GM21619 (cell line): ENCODE results near the gene ACER1.
"Not testable (repeated sequence)": the region's sequence is repeated elsewhere in the genome, so short reads cannot be mapped to it uniquely, and the experiment has no call there.

Experiments
- ATAC-seq: cut with Tn5 transposase; IDR thresholded peaks from one replicate; pipeline ENCODE4 v1.9.1; 2021; ENCODE audit not compliant: unreplicated experiment

ACER1 gene

DNA sequence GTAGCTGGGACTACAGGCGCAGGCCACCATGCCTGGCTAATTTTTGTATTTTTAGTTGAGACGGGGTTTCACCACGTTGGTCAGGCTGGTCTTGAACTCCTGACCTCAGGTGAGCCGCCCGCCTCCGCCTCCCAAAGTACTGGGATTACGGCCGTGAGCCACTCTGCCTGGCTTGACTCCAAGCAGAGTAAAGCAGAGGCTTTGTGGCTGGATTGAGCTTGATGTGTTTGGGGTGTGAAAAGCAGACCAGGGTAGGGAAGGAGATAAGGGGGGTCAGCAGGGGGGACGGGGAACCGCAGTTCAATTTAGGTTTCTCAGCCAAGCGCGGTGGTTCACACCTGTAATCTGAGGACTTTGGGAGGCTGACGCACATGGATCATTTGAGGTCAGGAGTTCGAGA is 23.8 kb upstream of the ACER1 start:
- ATAC-seq, result no peak

DNA sequence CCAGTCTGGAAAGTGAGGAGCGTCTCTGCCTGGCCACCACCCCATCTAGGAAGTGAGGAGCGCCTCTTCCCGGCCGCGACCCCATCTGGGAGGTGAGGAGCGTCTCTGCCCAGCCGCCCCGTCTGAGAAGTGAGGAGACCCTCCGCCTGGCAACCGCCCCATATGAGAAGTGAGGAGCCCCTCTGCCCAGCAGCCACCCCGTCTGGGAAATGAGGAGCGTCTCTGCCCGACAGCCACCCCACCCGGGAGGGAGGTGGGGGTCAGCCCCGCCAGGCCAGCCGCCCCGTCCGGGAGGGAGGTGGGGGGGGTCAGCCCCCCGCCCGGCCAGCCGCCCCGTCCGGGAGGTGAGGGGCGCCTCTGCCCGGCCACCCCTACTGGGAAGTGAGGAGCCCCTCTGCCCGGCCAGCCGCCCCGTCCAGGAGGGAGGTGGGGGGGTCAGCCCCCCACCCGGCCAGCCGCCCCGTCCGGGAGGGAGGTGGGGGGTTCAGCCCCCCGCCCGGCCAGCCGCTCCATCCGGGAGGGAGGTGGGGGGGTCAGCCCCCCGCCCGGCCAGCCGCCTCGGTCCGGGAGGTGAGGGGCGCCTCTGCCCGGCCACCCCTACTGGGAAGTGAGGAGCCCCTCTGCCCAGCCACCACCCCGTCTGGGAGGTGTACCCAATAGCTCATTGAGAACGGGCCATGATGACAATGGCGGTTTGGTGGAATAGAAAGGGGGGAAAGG is 22.1 kb upstream of the ACER1 start:
- not testable (repeated sequence) for ATAC-seq

DNA sequence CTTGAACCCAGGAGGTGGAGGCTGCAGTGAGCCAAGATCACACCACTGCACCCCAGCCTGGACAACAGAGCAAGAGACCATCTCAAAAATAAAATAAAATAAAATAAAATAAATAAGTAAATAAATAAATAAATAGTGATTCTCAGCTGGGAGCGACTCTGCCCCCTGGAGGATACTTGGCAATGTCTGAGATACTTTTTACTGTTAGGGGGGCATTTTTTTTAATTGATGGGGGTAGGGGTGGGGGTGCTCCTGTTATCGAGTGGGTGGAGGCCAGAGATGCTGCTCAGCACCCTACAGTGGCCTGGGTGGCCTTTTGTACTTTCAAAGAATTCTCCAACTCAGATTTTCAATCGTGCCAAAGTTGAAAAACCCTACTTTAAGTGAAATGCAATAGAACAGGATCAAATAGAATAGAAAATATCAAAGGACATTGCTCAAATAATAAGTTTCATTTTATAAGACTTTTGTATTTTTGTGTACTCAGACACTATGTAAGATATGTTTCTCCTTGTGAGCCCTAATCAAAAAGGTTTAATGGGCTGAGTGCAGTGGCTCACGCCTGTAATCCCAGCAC is 20.8 kb upstream of the ACER1 start:
- no peak for ATAC-seq

DNA sequence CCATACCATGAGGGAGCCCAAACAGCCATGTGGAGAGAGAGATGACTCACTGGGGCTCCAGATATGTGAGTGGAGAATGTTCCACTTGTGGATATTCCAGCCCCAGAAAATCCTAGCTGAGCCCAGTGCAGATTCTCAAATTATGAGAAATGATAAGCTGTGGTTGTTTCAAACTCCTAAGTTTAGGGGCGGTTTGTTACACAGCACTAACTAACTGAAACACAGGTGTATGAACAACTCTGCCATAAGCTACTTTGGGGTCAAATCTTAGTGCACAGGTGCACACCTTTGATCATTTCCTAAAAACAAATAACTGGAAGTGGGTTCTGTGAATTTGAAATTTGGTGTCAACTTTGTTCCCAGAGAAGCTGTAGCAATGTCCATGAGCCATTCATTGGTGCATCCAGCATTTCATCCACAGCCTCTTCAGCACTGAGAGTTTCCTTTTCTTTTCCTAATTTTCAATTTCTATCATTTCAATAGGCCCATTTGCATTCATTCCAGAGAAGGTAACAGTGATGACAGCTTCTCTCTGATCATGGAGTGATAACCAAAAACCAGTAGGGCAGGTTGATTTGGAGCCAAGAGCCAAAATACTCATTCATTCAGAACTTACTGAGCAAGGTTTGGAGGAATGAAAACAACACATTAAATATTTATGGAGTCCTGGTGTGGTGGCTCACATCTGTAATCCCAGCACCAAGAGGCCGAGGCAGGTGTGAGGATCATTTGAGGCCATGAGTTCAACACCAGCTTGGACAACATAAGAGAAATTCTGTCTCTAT is 19.2 kb upstream of the ACER1 start:
- ATAC-seq, result no peak

DNA sequence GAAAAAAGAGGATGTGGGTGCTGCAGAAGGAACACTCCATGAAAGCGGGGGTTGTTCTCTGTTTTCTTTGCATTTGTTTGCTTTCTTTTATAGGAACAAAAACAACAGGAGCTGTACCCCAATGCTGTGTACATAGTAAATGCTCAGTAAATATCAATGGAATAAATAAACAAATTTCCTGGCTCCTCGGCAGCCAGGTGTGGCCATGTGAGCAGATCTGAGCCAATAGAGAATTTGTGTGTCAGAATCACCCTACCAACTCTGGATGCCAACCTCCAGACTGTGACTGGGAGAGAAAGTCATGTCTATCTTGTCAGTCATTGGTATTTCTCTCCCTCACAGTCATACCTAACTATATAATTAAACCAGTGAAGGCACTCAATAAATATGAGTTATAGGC is 17.3 kb upstream of the ACER1 start:
- no peak for ATAC-seq

DNA sequence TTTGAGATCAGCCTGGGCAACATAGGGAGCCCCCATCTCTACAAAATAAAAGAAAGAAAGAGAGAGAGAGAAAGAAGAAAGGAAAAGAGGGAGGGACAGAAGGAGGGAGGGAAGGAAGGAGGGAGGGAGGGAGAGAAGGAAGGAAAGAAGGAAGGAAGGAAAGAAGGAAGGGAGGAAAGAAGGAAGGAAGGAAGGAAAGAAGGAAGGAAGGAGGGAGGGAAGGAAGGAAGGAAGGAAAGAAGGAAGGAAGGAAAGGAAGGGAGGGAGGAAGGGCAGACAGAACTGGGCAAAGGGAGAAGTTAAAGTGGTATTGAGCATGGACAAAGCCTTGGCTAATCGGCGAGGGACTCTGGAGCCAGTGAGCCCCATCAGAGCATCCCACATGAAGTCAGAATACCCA is 15.9 kb upstream of the ACER1 start:
- not testable (repeated sequence) for ATAC-seq

DNA sequence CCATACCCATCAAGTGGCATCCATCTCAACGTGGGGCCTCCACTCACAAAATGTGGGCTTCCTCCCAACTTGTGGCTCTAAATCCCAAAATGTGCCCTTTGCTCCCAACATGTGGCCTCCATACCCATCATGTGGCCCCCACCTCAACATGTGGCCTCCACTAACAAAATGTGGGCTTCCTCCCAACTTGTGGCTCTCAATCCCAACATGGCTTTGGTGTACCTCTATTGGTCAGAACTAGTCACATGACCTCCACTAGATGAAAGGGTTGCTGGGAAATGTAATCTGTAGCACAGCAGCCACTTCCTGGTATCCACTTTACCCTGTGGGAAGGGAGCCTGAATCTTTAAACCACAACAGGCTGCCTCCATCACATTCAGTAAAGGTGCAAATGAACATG is 10.1 kb upstream of the ACER1 start:
- no peak for ATAC-seq

DNA sequence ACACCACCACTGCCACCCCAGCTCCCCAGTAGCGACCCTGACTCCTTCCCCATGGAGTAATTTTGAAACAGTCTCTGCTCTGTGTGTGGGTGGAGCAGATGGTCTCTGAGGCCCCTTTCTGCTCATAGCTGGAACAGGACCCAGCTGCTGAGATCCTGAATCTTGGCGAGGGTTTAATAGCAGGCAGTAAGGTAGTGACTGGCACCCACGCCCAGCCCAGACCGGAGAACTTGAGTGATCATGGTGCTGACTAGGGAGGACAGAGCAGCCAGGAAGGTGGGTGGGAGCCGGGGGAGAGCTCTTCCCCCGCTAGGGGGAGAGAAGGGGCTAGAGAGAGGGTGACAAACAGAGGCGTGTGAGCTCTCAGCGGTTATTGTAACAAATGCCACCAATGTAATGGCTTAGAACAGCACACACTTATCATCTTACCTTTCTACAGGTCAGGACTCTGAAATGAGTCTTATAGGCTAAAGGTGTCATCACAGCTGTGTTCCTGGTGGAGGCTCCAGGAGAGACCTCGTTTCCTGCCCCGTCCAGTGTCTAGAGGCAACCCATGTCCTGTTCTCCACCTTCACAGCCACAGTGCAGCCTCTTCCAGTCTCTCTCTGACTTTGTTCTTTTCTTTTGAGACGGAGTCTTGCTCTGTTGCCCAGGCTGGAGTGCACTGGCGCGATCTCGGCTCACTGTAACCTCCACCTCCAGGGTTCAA is 7.2 kb upstream of the ACER1 start:
- ATAC-seq, result no peak

DNA sequence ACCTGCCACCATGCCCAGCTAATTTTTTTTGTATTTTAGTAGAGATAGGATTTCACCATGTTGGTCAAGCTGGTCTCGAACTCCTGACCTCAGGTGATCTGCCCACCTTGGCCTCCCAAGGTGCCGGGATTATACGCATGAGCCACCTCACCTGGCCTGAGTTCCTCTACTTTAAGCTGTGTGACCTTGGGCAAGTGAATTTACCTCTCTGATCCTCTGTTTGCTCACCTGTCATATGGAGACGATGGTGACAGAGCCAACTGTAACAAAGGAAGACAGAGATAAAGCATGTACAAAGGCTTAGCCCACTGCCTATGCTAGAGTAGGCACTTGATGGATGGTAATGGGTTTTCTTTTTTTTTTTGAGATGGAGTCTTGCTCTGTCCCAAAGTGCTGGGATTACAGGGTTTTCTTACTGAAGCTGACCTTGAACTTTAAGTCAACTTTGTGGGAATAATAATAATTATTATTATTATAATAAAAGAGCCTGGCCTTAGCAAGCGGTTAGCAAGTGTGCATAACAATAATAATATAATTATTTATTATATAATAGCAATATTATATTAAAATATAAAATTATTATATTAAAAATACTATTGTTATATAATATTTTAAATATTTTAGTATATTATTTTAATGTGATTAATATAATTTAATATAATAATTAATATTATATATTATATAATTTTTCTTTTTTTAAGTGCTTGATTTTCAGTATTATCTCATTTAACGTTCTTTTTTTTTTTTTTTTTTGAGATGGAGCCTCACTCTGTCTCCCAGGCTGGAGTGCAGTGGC is 1.3 kb upstream of the ACER1 start:
- no peak for ATAC-seq

DNA sequence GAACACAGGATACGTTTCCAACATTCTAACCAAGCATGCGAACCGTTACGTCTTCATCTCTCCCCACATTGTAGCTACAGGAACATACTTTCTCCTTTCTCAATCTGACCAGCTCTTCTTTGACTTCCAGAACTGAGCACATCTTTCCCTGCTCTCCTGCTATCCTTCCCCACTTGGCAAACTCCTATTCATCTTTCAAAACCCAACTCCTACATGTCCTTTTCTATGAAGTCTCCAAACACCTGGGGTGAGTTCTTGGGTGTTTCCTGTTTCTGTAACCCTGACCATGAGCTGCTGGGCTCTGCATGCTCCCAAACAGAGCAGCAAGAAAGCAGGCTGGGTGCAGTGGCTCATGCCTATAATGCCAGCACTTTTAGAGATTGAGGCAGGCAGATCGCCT is 6.6 kb downstream of the ACER1 start:
- no peak for ATAC-seq

DNA sequence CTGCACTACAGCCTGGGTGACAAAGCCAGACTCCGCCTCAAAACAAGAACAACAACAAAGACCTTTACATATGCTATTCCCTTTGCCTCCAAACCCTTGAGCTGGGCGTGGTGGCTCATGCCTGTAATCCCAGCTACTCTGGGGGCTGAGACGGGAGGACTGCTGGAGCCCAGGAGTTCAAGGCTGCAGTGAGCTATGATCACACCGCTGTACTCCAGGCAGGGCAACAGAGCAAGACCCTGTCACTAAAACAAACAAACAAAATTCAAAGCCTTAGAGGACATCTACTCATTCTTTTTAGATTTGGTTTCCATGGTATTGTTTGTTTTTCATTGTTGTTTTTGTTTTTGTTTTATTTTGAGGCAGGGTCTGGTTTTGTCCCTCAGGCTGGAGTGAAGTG is 7.8 kb downstream of the ACER1 start:
- no peak for ATAC-seq

DNA sequence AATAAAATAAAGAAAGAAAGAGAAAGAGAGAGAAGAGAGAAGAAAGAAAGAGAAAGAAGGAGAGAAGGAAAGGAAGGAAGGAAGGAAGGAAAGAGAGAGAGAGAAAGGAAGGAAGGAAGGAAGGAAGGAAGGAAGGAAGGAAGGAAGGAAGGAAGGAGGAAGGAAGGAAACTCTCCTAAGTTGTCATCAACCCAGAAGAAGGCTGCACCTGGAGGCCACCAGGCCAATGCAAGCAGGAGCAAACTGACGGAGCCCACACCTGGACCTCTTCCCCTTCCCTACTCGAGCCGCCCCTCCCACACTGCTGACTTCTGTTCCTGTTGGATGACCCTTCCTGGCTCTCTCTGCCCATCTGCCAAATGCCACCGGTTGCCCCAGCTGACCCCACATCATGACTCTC is 8.7 kb downstream of the ACER1 start:
- no peak for ATAC-seq

DNA sequence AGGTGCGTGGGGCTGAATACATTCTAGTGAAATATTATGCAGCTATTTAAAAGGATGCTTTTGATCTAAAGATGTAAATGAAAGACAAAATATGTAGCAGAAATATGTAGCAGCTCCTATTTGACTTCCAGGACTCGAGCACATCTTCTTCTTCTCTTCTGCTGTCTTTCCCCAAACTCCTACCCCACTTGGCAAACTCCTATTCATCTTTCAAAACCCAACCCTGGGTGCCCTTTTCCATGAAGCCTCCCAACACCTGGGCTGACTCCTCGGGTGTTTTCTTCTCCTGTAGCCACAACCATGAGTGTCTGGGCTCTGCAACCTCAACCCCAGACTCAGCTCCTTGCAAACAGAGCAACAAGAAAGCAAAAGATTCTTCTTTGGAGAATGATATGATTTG is 11.1 kb downstream of the ACER1 start:
- ATAC-seq, result no peak

DNA sequence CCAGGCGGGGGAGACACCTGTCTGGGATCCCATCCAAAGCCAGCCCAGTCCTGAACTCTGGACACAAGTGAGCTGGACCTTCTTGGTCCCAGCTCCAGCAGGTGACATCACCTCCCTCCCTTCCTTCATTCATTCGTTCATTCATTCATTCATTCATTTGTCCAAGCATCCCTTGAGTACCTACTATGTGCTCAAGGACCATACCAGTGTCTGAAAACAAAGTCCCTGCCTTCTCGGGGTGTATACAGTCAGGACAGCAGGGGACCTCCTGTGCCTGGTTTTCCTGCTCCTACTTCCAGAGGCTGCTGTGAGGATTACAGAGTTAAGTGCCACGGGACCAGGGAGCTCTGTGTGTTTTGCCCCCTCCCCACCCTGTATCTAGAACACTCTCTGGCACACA is 14.0 kb downstream of the ACER1 start:
- no peak for ATAC-seq

DNA sequence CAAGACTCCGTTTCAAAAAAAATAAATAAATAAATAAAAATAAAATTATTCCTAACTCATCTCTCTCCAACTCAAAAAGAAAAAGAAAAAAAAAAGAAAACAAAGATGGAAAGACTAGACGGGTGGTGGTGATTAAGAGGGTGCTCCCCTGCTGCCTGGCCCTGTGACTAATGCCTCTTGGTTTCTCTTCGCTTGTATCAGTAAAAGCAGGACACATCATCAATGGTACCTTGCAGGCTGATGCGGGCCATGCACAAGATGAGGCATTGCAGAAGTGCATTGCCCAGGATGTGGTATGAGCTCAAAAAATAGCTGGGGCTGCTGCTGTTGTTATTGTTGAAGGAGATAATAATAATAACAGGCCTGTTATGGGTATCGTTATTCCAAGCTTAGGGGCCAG is 14.6 kb downstream of the ACER1 start:
- ATAC-seq, result no peak

DNA sequence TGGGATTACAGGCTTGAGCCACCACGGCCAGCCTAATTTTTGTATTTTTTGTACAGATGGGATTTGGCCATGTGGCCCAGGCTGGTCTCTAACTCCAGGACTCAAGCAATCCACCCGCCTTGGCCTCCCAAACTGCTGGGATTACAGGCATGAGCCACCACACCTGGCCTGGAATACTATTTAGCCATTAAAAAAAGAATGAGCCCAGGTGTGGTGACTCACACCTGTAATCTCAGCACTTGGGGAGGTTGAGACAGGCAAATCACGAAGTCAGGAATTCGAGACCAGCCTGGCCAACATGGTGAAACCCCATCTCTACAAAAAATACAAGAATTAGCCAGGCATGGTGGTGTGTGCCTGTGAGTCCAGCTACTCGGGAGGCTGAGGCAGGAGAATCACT is 17.8 kb downstream of the ACER1 start:
- ATAC-seq, result not testable (repeated sequence)

DNA sequence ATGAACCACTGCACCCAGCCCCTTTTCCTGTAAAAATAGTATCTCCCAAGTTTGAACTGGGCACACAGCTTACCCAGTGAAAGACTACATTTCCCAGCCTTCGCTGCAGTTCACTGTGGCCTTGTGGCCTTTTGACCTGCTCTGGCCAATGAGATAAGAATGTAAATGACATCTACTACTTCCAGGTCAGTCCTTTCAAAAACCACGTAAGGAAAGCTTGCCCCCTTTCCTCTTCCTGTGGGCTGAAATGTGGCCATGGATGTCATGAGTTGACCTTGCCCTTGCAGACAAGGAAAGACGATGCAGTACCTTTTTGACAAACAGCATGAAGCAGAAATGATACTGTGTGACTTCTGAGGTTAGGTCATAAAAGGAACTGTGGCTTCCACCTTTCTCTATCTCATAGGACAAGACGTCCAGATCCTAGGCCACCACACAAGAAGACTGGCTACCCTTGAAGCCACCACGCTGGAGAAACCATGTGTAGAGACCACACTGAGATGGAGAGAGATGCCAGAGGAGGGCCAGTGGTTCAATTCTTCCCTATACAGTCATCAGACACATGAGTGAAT is 19.9 kb downstream of the ACER1 start:
- ATAC-seq, result no peak

DNA sequence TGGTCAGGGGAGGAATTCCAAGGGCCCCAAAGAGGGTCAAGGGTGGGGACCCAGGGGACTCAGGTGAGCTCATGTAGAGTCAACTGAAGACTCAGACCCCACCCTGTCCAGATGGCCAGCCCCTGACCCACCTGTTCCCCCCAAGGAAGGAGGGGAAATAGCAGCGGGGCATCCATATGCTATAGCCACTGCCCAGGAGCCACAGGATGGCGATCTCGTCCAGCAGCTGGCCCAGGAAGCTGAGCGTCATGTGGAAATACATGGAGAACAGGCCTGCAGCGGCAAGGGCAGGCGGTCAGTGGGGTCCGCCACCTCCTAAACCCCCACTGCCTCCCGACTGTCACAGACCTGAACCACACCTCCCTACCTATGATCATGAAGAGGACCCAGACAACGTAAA is 21.4 kb downstream of the ACER1 start:
- ATAC-seq, result no peak

DNA sequence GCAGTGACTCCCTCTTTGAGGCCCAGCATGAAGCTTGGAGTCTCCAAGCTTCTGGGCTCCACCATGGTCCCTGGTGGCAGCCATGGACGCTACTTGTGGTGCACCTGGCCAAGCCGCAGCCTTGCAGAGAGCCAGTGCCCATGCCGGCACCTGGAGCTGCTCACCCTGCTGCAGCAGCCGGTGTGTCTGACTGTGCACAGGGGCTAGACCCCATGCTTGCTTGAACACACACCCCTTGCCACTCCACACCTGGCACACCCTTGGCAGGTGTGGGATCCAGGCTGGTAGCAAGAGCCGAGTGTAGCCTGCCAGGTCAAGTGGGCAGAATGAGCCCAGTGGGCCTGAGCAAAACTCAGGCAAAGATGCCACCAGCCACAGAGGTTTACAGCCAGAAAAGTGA is 35.0 kb downstream of the ACER1 start:
- ATAC-seq, result no peak

DNA sequence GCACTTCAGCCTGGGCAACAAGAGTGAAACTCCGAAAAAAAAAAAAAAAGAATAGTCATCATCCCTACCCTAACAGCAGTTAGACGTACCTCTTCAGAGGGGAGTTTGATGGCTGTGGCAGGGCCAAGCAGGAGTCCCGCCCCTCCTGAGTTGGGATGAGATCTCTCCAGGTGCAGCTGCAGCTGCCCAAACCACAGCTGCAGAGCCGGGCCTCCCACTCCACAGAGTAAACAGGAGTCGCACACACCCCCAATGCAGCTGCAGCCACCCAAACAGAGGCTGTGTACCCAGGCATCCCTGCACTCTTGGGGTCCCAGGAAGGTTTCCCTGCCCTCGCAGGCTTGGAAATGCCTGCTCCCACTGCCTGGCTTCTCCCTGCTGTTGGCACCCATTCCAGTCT is 36.2 kb downstream of the ACER1 start:
- ATAC-seq, result no peak

DNA sequence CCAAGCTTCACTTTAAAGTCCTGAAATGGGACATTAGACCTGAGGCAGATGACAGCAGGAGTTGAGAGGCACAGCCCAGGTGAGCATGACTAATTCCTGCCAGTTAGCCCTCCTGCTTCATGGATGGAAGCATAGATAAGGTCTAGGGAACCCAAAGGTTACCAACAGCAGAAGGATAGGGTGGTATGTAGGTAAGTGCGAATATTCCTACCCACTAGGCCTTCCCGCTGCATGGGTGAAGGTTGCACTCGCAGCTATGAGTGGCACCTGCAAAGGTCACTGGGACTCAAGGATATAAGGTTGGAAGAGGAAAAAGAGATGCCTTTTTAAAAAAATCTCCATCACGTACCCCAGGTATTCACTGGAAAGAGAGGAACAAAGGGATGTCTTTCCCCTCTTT is 41.4 kb downstream of the ACER1 start:
- ATAC-seq, result no peak
